ENCODE data around the gene EPHX1.
"Not testable (repeated sequence)": the region's sequence is repeated elsewhere in the genome, so short reads cannot be mapped to it uniquely, and the experiment has no call there.

The EPHX1 gene

GRCh38 chr1:225817611-225818061 lies 7.7 kb downstream of the EPHX1 start:
- DNase-seq: no peak

- DNase-seq: no peak
Observed at GRCh38 chr1:225818229-225818628, 8.3 kb downstream of the EPHX1 start.

- no peak for DNase-seq
Observed at GRCh38 chr1:225819346-225820192, 9.6 kb downstream of the EPHX1 start.

- DNase-seq: no peak
Observed at GRCh38 chr1:225820522-225821120, 10.7 kb downstream of the EPHX1 start.

- DNase-seq: no peak
Observed at GRCh38 chr1:225822655-225823403, 12.9 kb downstream of the EPHX1 start.

GRCh38 chr1:225823811-225824261 lies 13.9 kb downstream of the EPHX1 start:
- no peak for DNase-seq

GRCh38 chr1:225824533-225824941 lies 14.6 kb downstream of the EPHX1 start:
- no peak for DNase-seq

GRCh38 chr1:225825078-225825477 lies 15.2 kb downstream of the EPHX1 start:
- DNase-seq: no peak

GRCh38 chr1:225825607-225826007 lies 15.7 kb downstream of the EPHX1 start:
- no peak for DNase-seq

- DNase-seq: no peak
Observed at GRCh38 chr1:225827076-225827475, 17.2 kb downstream of the EPHX1 start.

- DNase-seq: no peak
Observed at GRCh38 chr1:225828706-225829345, 18.9 kb downstream of the EPHX1 start.

GRCh38 chr1:225830841-225831240 lies 20.9 kb downstream of the EPHX1 start:
- no peak for DNase-seq

- no peak for DNase-seq
Observed at GRCh38 chr1:225834417-225835329, 24.7 kb downstream of the EPHX1 start.

- no peak for DNase-seq
Observed at GRCh38 chr1:225835856-225836255, 25.9 kb downstream of the EPHX1 start.

- not testable (repeated sequence) for DNase-seq
Observed at GRCh38 chr1:225836296-225836695, 26.4 kb downstream of the EPHX1 start.

GRCh38 chr1:225838793-225839192 lies 28.9 kb downstream of the EPHX1 start:
- DNase-seq: no peak

- DNase-seq: no peak
Observed at GRCh38 chr1:225840223-225840610, 30.3 kb downstream of the EPHX1 start.

- no peak for DNase-seq
Observed at GRCh38 chr1:225840713-225841112, 30.8 kb downstream of the EPHX1 start.

GRCh38 chr1:225842074-225842473 lies 32.1 kb downstream of the EPHX1 start:
- DNase-seq: no peak

- no peak for DNase-seq
Observed at GRCh38 chr1:225842788-225843425, 33.0 kb downstream of the EPHX1 start.

- no peak for DNase-seq
Observed at GRCh38 chr1:225843426-225843795, 33.5 kb downstream of the EPHX1 start.

All from AML-193 (cell line).